K562 (cell line): ENCODE data around the gene ZNF514. TPM values are rescaled to one million over a fixed set of nuclear protein-coding genes. Genes with fewer than 3 reads are reported as not detected.

Source experiments
- ATAC-seq: fragments of 200-7000 bp; cut with Tn5 transposase; 3 replicates; pipeline ENCODE4 v1.9.1; 2020; ENCODE audit warnings: moderate library complexity
- BruUV-seq: library from RNA; stranded (reverse); fragments of 400-500 nt; replicated peaks from 2 replicates; lab custom pipeline; 2021; lab: Mats Ljungman, UMichigan
- CTCF ChIA-PET: fragments of 300-600 bp; formaldehyde crosslinking; extraction: SDS; loops from one replicate; lab custom pipeline; 2021; ENCODE audit warnings: low intra/inter-chr PET ratio; lab: Yijun Ruan, JAX
- POLR2A ChIA-PET: fragments of 300-600, 350-650 bp; sonication (Branson Sonifier 250); formaldehyde crosslinking; extraction: SDS; loops from one replicate; lab custom pipeline; 2021; ENCODE audit warnings: antibody characterized with exemption, inconsistent platforms; lab: Yijun Ruan, JAX
- DNase-seq, 4 experiments: peaks; one replicate each; pipeline versions ENCODE4 v3.0.0 to v3.0.0-alpha.2; 2011 to 2018; ENCODE audit warnings: low spot score in 3 of 4, mixed read lengths in 3 of 4; ENCODE audit errors: extremely low read depth in 1 of 4
- FAIRE-seq: peaks from 2 replicates; lab custom pipeline; 2011; peaks lifted over from hg19 to GRCh38; lab: Jason Lieb, UNC
- H2AFZ ChIP-seq: 2 replicates; pipeline ENCODE4 v1.6.0; 2011; ENCODE audit warnings: low read depth, low read length, control low read depth, inconsistent platforms
- H3K27ac ChIP-seq: fragments of 200-600 bp; 3 replicates; pipeline ENCODE4 v1.8.0; 2011; ENCODE audit warnings: low read depth, mild to moderate bottlenecking, control low read depth, inconsistent platforms, low read length, moderate library complexity, mixed read lengths; ENCODE audit errors: extremely low read depth
- H3K27me3 ChIP-seq, 2 experiments: fragments of 300-600 bp in 1 of 2; 2 replicates in 1 of 2; 3 replicates in 1 of 2; pipeline versions ENCODE4 v1.6.0 to v1.8.0; 2011; ENCODE audit warnings: inconsistent platforms in 2 of 2, low read length in 2 of 2, mild to moderate bottlenecking in 1 of 2, mixed read lengths in 1 of 2, moderate library complexity in 1 of 2; ENCODE audit not compliant: control insufficient read depth in 2 of 2, insufficient read depth in 2 of 2
- H3K36me3 ChIP-seq: fragments of 300-600 bp; 3 replicates; pipeline ENCODE4 v1.8.0; 2011; ENCODE audit warnings: mild to moderate bottlenecking, low read length, inconsistent platforms; ENCODE audit not compliant: control insufficient read depth, insufficient read depth
- H3K4me1 ChIP-seq, 2 experiments: fragments of 200-600 bp in 1 of 2; replicated peaks in 1 of 2; 2 replicates in 1 of 2; 3 replicates in 1 of 2; pipeline versions ENCODE4 v1.5.1 to v1.8.0; 2011; ENCODE audit warnings: inconsistent platforms in 2 of 2, low read length in 2 of 2, mild to moderate bottlenecking in 1 of 2, mixed read lengths in 1 of 2, moderate library complexity in 1 of 2; ENCODE audit not compliant: control insufficient read depth in 2 of 2, insufficient read depth in 2 of 2
- H3K4me2 ChIP-seq: 2 replicates; pipeline ENCODE4 v1.6.1; 2011; ENCODE audit warnings: low read length, control low read depth, inconsistent platforms, mixed read lengths; ENCODE audit not compliant: insufficient read depth
- H3K4me3 ChIP-seq: fragments of 200-600 bp; sonication (generic), shearing (Covaris generic); 2 replicates; pipeline ENCODE4 v1.5.1; 2016; ENCODE audit warnings: control low read depth, inconsistent platforms
- H3K79me2 ChIP-seq: fragments of 200-600 bp; 3 replicates; pipeline ENCODE4 v1.8.0; 2011; ENCODE audit warnings: low read length, inconsistent platforms; ENCODE audit not compliant: control insufficient read depth, insufficient read depth
- H3K9ac ChIP-seq, 2 experiments: 2 replicates each; pipeline versions ENCODE4 v1.6.0 to v1.6.1; 2011; ENCODE audit warnings: low read depth in 2 of 2, low read length in 2 of 2, control low read depth in 1 of 2, inconsistent platforms in 1 of 2, mild to moderate bottlenecking in 1 of 2, mixed read lengths in 1 of 2; ENCODE audit not compliant: insufficient read depth in 1 of 2
- H3K9me1 ChIP-seq: one replicate; pipeline ENCODE4 v1.6.0; 2011; ENCODE audit warnings: inconsistent platforms, mild to moderate bottlenecking, low read length, moderate library complexity; ENCODE audit not compliant: control insufficient read depth, insufficient read depth
- H3K9me3 ChIP-seq: replicated peaks from 2 replicates; pipeline ENCODE4 v1.5.1; 2011; ENCODE audit warnings: low read depth, low read length, inconsistent platforms; ENCODE audit not compliant: control insufficient read depth, insufficient read depth
- H4K20me1 ChIP-seq: replicated peaks from 2 replicates; pipeline ENCODE4 v1.6.1; 2011; ENCODE audit warnings: low read length, inconsistent platforms, mixed read lengths; ENCODE audit not compliant: control insufficient read depth, insufficient read depth
- RBM25 ChIP-seq: fragments of 200-400 bp; formaldehyde crosslinking; IDR thresholded peaks from 2 replicates; pipeline ENCODE4 v1.6.1; 2018; ENCODE audit warnings: low read length, low read depth, moderate library complexity; ENCODE audit not compliant: severe bottlenecking
- SMARCB1 ChIP-seq: IDR thresholded peaks from 2 replicates; pipeline ENCODE4 v1.6.1; 2011; ENCODE audit warnings: improper control_type of control experiment, low read depth; ENCODE audit not compliant: insufficient read length
- ZBED1 ChIP-seq: IDR thresholded peaks from 2 replicates; pipeline ENCODE4 v1.6.1; 2014
- ZNF121 ChIP-seq: sonication (generic); formaldehyde crosslinking; conservative IDR thresholded peaks from 2 replicates; pipeline ENCODE4 v1.8.0; 2022; ENCODE audit warnings: missing genetic modification reagents
- ZNF778 ChIP-seq: fragments of 450-650 bp; formaldehyde crosslinking; IDR thresholded peaks from 2 replicates; pipeline ENCODE4 v1.4.0; 2020; ENCODE audit warnings: mild to moderate bottlenecking, moderate library complexity
- ZSCAN29 ChIP-seq: fragments of 450-650 bp; IDR thresholded peaks from 2 replicates; pipeline ENCODE4 v1.6.1; 2017
- in situ Hi-C: fragments of 300-500 bp; cut with MboI; formaldehyde crosslinking; loops from 4 replicates; pipeline ENCODE4 v1.15.0; 2018; ENCODE audit warnings: inconsistent platforms, mixed read lengths
- intact Hi-C: fragments of 100-400 bp; cut with micrococcal nuclease; formaldehyde crosslinking; loops from 2 replicates; pipeline ENCODE4 v1.14.2; 2022
- polyA plus RNA-seq, 8 experiments: library from polyadenylated mRNA; depleted of rRNA in 4 of 8; stranded (reverse) in 5 of 8; unstranded in 3 of 8; fragments of >200 nt; fragmentation: Nextera tagmentation in 2 of 8; fragmentation: Illumina TruSeq in 1 of 8; extraction: Ambion mirVana in 2 of 8; extraction: Trizol in 1 of 8; gene quantifications; 2 replicates each; pipeline versions ENCODE4 v1.2.1 to v1.2.3, GENCODE V29; 2011 to 2014; ENCODE audit warnings: inconsistent platforms in 1 of 8, missing spikeins in 1 of 8
- total RNA-seq, 7 experiments: library from RNA; depleted of rRNA in 6 of 7; stranded (reverse); fragments of >200 nt in 6 of 7; fragmentation: Illumina TruSeq in 2 of 7; extraction: Trizol in 2 of 7; gene quantifications; 2 replicates each; pipeline versions ENCODE4 v1.2.1 to v1.2.3, GENCODE V29; 2011 to 2021; ENCODE audit warnings: low replicate concordance in 1 of 7
- TF ChIP-seq, protein P1 (sequence below): fragments of 250-450 bp; sonication (Bioruptor Pico); IDR thresholded peaks from 2 replicates; pipeline ENCODE4 v1.5.0; 2020; ENCODE audit warnings: mild to moderate bottlenecking
- TF ChIP-seq, protein P2 (sequence below), 3 experiments: fragments of 200-800 bp in 1 of 3; sonication (Bioruptor generic) in 1 of 3; sonication (generic) in 1 of 3; formaldehyde crosslinking in 1 of 3; IDR thresholded peaks; 2 replicates each; pipeline versions ENCODE4 v1.6.1 to v1.8.0; 2016 to 2022; ENCODE audit warnings: mild to moderate bottlenecking in 2 of 3, missing compliant biosample characterization in 2 of 3, missing genetic modification characterization in 2 of 3, missing genetic modification reagents in 1 of 3
- TF ChIP-seq, protein P3 (sequence below): sonication (generic); IDR thresholded peaks from 2 replicates; pipeline ENCODE4 v1.6.1; 2016

Gene ZNF514
- total and polyA plus RNA-seq, 9 of the 15 experiments (the other 6 are each of a cell fraction or from before 2014, with no cell fraction given): 7.5 to 17.7 (median 11.4) TPM

DNA sequence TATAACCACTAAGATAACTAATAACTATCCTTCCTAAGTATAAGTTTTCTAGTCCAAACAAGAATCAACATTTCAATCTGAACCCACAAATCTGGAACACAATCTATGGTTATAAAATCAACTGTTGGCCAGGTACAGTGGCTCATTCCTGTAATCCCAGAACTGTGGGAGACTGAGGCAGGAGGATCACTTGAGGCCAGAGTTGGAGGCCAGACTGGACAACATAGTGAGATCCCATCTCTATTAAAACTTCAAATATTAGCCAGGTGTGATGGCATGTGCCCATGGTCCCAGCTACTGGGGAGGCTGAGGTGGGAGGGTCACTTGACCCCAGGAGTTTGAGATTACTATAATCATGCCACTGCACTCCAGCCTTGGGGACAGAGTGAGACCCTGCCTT is 49.3 kb downstream of the ZNF514 start:
- Histone ChIP-seq H3K4me3 (no peak overlapping the region), H3K27me3 (no peaks in the 10 kb centered on the region), H3K9me3 (no peaks in the 10 kb centered on the region), H3K4me2 (no peak overlapping the region), H3K9ac (no peak overlapping the region), H2AFZ (no peak overlapping the region), H3K79me2 (peaks cover 8% of the 10 kb centered on the region; the same call in 2 of the 3 replicates), H3K9me1 (no peaks in the 10 kb centered on the region), H3K4me1 (no peaks in the 10 kb centered on the region), H3K27ac (no peak overlapping the region), H4K20me1 (no peaks in the 10 kb centered on the region; the same call in 1 of the 2 replicates), H3K36me3 (peaks cover 93% of the 10 kb centered on the region)
- TF ChIP-seq ZSCAN29 (no peak), RBM25 (peak; percentile 40), ZBED1 (no peak), ZNF121 (peak; percentile 68), SMARCB1 (no peak), ZNF778 (CRISPR knock-in tag) (no peak)
- TF ChIP-seq, protein P1, sequence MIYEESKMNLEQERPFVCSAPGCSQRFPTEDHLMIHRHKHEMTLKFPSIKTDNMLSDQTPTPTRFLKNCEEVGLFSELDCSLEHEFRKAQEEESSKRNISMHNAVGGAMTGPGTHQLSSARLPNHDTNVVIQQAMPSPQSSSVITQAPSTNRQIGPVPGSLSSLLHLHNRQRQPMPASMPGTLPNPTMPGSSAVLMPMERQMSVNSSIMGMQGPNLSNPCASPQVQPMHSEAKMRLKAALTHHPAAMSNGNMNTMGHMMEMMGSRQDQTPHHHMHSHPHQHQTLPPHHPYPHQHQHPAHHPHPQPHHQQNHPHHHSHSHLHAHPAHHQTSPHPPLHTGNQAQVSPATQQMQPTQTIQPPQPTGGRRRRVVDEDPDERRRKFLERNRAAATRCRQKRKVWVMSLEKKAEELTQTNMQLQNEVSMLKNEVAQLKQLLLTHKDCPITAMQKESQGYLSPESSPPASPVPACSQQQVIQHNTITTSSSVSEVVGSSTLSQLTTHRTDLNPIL (CRISPR knock-in tag): no peak
- TF ChIP-seq, protein P2, sequence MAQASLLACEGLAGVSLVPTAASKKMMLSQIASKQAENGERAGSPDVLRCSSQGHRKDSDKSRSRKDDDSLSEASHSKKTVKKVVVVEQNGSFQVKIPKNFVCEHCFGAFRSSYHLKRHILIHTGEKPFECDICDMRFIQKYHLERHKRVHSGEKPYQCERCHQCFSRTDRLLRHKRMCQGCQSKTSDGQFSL (CRISPR knock-in tag; IDR thresholded peaks at IDR 0.05): no peak
- TF ChIP-seq, protein P2 (tag; IDR thresholded peaks at IDR 0.05): no peak
- TF ChIP-seq, protein P3, sequence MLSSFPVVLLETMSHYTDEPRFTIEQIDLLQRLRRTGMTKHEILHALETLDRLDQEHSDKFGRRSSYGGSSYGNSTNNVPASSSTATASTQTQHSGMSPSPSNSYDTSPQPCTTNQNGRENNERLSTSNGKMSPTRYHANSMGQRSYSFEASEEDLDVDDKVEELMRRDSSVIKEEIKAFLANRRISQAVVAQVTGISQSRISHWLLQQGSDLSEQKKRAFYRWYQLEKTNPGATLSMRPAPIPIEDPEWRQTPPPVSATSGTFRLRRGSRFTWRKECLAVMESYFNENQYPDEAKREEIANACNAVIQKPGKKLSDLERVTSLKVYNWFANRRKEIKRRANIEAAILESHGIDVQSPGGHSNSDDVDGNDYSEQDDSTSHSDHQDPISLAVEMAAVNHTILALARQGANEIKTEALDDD: no peak
- DNase-seq: no peak
- in situ Hi-C loops: no loop called here
- intact Hi-C loops: no loop called here
- CTCF ChIA-PET: no interaction called here
- peak; percentile 54 for FAIRE-seq
- POLR2A ChIA-PET: no interaction called here
- ATAC-seq: no peak
- BruUV-seq: no TSS peak
